Karpas-422 (cell line): ENCODE data around the gene PRKAG3. TPM values are rescaled to one million over a fixed set of nuclear protein-coding genes. Genes with fewer than 3 reads are reported as not detected.
A peak's percentile ranks its signal among the peaks of the same experiment; 100 is the strongest.

Experiments used
- DNase-seq: peaks from one replicate; pipeline ENCODE4 v3.0.0-alpha.2; 2015
- H2AFZ ChIP-seq: fragments of 200-600 bp; sonication (generic); 2 replicates; pipeline ENCODE4 v1.6.1; 2014; ENCODE audit warnings: antibody characterized with exemption, low read length, mixed read lengths
- H3K27ac ChIP-seq: fragments of 200-600 bp; sonication (generic); 2 replicates; pipeline ENCODE4 v1.5.1; 2014; ENCODE audit warnings: mild to moderate bottlenecking, low read length, moderate library complexity
- H3K27me3 ChIP-seq: fragments of 200-600 bp; sonication (generic); 2 replicates; pipeline ENCODE4 v1.6.1; 2014; ENCODE audit warnings: low read length, mixed read lengths
- H3K36me3 ChIP-seq: fragments of 200-600 bp; sonication (generic); 2 replicates; pipeline ENCODE4 v1.6.1; 2014; ENCODE audit warnings: low read length, mixed read lengths; ENCODE audit not compliant: insufficient read depth
- H3K4me1 ChIP-seq: fragments of 200-600 bp; sonication (generic); 2 replicates; pipeline ENCODE4 v1.6.1; 2014; ENCODE audit warnings: mild to moderate bottlenecking, low read length, mixed read lengths
- H3K4me2 ChIP-seq: fragments of 200-600 bp; sonication (generic); 2 replicates; pipeline ENCODE4 v1.6.1; 2014; ENCODE audit warnings: low read length, low read depth, mild to moderate bottlenecking; ENCODE audit not compliant: poor library complexity, severe bottlenecking
- H3K4me3 ChIP-seq: fragments of 200-600 bp; sonication (generic); 2 replicates; pipeline ENCODE4 v1.5.1; 2014; ENCODE audit warnings: mild to moderate bottlenecking, antibody characterized with exemption, low read length, mixed read lengths
- H3K79me2 ChIP-seq: fragments of 200-600 bp; sonication (generic); 2 replicates; pipeline ENCODE4 v1.6.1; 2014; ENCODE audit warnings: mild to moderate bottlenecking, low read length, mixed read lengths
- H3K9ac ChIP-seq: fragments of 200-600 bp; sonication (generic); 2 replicates; pipeline ENCODE4 v1.6.0; 2014; ENCODE audit warnings: low read length
- H3K9me2 ChIP-seq: fragments of 200-600 bp; sonication (generic), shearing (Covaris generic); replicated peaks from 2 replicates; pipeline ENCODE4 v1.6.0; 2014; ENCODE audit warnings: mild to moderate bottlenecking, low read length, moderate library complexity; ENCODE audit not compliant: insufficient read depth
- H3K9me3 ChIP-seq: fragments of 300-700, 200-600 bp; sonication (generic); 2 replicates; pipeline ENCODE4 v1.6.1; 2014; ENCODE audit warnings: low read length, mixed read lengths
- H4K20me1 ChIP-seq: fragments of 200-600 bp; sonication (generic); 2 replicates; pipeline ENCODE4 v1.6.1; 2014; ENCODE audit warnings: mild to moderate bottlenecking, antibody characterized with exemption, low read length, low read depth; ENCODE audit not compliant: insufficient read depth
- total RNA-seq: library from RNA; depleted of rRNA; stranded (reverse); fragments of >200 nt; shearing (Covaris generic); gene quantifications from 2 replicates; pipeline ENCODE4 v1.2.3, GENCODE V29; 2014; ENCODE audit warnings: low replicate concordance; rRNA removed

The PRKAG3 gene
- not detected in 2 replicates for total RNA-seq

- Histone ChIP-seq H3K27me3 (no peaks in the 10 kb centered on the region), H4K20me1 (no peaks in the 10 kb centered on the region), H3K4me3 (no peak within 1 kb of the TSS), H3K36me3 (no peaks in the 10 kb centered on the region), H3K9me2 (no peaks in the 10 kb centered on the region), H3K4me2 (no peak within 1 kb of the TSS), H2AFZ (no peak within 1 kb of the TSS), H3K9ac (no peak within 1 kb of the TSS), H3K9me3 (no peaks in the 10 kb centered on the region), H3K79me2 (no peaks in the 10 kb centered on the region), H3K27ac (no peak within 1 kb of the TSS), H3K4me1 (no peaks in the 10 kb centered on the region; the same call in 1 of the 2 replicates)
- DNase-seq, result no peak
Observed at GRCh38 chr2:218831378-218831990, at the start of gene PRKAG3. PRKAG3 (minus strand) TSS chr2:218831803.

GRCh38 chr2:218880859-218881594 is 49.4 kb upstream of the PRKAG3 start:
- Histone ChIP-seq H3K9ac (peak overlapping the region; percentile 61), H3K9me3 (no peaks in the 10 kb centered on the region), H4K20me1 (0 out of 2 replicates have a peak, but pooled peaks cover 3% of the 10 kb centered on the region), H3K9me2 (no peaks in the 10 kb centered on the region), H2AFZ (no peak overlapping the region), H3K36me3 (no peaks in the 10 kb centered on the region), H3K79me2 (no peaks in the 10 kb centered on the region), H3K4me3 (peak overlapping the region; percentile 56), H3K27ac (no peak overlapping the region), H3K4me2 (peak overlapping the region; percentile 75), H3K27me3 (no peaks in the 10 kb centered on the region), H3K4me1 (peaks cover 31% of the 10 kb centered on the region)
- no peak for DNase-seq

- Histone ChIP-seq H4K20me1 (0 out of 2 replicates have a peak, but pooled peaks cover 4% of the 10 kb centered on the region), H3K4me1 (peaks cover 24% of the 10 kb centered on the region), H3K4me3 (peak within 1 kb of the TSS; percentile 56), H3K4me2 (peak within 1 kb of the TSS; percentile 75), H3K9me3 (no peaks in the 10 kb centered on the region), H3K27me3 (no peaks in the 10 kb centered on the region), H3K9ac (peak within 1 kb of the TSS; percentile 61), H3K79me2 (no peaks in the 10 kb centered on the region), H3K36me3 (no peaks in the 10 kb centered on the region), H2AFZ (peak within 1 kb of the TSS; percentile 76; the same call in 1 of the 2 replicates), H3K27ac (no peak within 1 kb of the TSS), H3K9me2 (no peaks in the 10 kb centered on the region)
- DNase-seq, result peak; percentile 60
Observed at GRCh38 chr2:218880102-218880858, 48.7 kb upstream of the PRKAG3 start, which contains the start of gene WNT10A. WNT10A (plus strand) TSS chr2:218880852; CDS start chr2:218880996, 144 bp downstream.

GRCh38 chr2:218879776-218880101 is 48.1 kb upstream of the PRKAG3 start:
- no peak for DNase-seq
- Histone ChIP-seq H3K9me3 (no peaks in the 10 kb centered on the region), H3K9ac (peak overlapping the region; percentile 61), H3K27me3 (no peaks in the 10 kb centered on the region), H3K9me2 (no peaks in the 10 kb centered on the region), H3K4me3 (peak overlapping the region; percentile 56), H2AFZ (peak overlapping the region; percentile 76; the same call in 1 of the 2 replicates), H4K20me1 (0 out of 2 replicates have a peak, but pooled peaks cover 4% of the 10 kb centered on the region), H3K4me1 (peaks cover 24% of the 10 kb centered on the region), H3K27ac (no peak overlapping the region), H3K79me2 (no peaks in the 10 kb centered on the region), H3K36me3 (no peaks in the 10 kb centered on the region), H3K4me2 (peak overlapping the region; percentile 75)

GRCh38 chr2:218878926-218879761 is 47.5 kb upstream of the PRKAG3 start:
- Histone ChIP-seq H3K4me2 (peak overlapping the region; percentile 75), H3K9me2 (no peaks in the 10 kb centered on the region), H3K4me1 (peaks cover 24% of the 10 kb centered on the region), H3K27ac (no peak overlapping the region), H3K4me3 (peak overlapping the region; percentile 56; the same call in 1 of the 2 replicates), H3K79me2 (no peaks in the 10 kb centered on the region), H3K9me3 (no peaks in the 10 kb centered on the region), H4K20me1 (0 out of 2 replicates have a peak, but pooled peaks cover 4% of the 10 kb centered on the region), H3K36me3 (no peaks in the 10 kb centered on the region; the same call in 1 of the 2 replicates), H2AFZ (peak overlapping the region; percentile 76; the same call in 1 of the 2 replicates), H3K27me3 (no peaks in the 10 kb centered on the region), H3K9ac (peak overlapping the region; percentile 61)
- DNase-seq, result no peak

- H3K27me3 ChIP-seq, result no peaks in the 10 kb centered on the region
- 0 out of 2 replicates have a peak, but pooled peaks cover 4% of the 10 kb centered on the region for H4K20me1 ChIP-seq
- no peak overlapping the region for H3K9ac ChIP-seq
- no peaks in the 10 kb centered on the region for H3K79me2 ChIP-seq
- H3K4me1 ChIP-seq, result peaks cover 24% of the 10 kb centered on the region
- no peak overlapping the region for H3K4me2 ChIP-seq
- no peak for DNase-seq
- no peaks in the 10 kb centered on the region for H3K9me2 ChIP-seq
- no peak overlapping the region for H3K4me3 ChIP-seq
- H3K9me3 ChIP-seq, result no peaks in the 10 kb centered on the region
- no peaks in the 10 kb centered on the region; the same call in 1 of the 2 replicates for H3K36me3 ChIP-seq
- no peak overlapping the region for H3K27ac ChIP-seq
- no peak overlapping the region for H2AFZ ChIP-seq
Observed at GRCh38 chr2:218878486-218878885, 46.9 kb upstream of the PRKAG3 start.

- no peak for DNase-seq
- Histone ChIP-seq H3K4me3 (no peak overlapping the region), H3K4me1 (peaks cover 24% of the 10 kb centered on the region), H3K36me3 (no peaks in the 10 kb centered on the region; the same call in 1 of the 2 replicates), H2AFZ (no peak overlapping the region), H3K79me2 (no peaks in the 10 kb centered on the region), H3K27ac (no peak overlapping the region), H3K9me3 (no peaks in the 10 kb centered on the region), H3K9me2 (no peaks in the 10 kb centered on the region), H3K27me3 (no peaks in the 10 kb centered on the region), H3K4me2 (no peak overlapping the region), H4K20me1 (0 out of 2 replicates have a peak, but pooled peaks cover 4% of the 10 kb centered on the region), H3K9ac (no peak overlapping the region)
Observed at GRCh38 chr2:218877891-218878290, 46.3 kb upstream of the PRKAG3 start.
